Activated CD8-positive, alpha-beta memory T cell treated with anti-CD3 and anti-CD28 coated beads for 1 hour (primary cell): ENCODE data around the gene ENG.

Experiments
- DNase-seq, 2 donors: peaks; one replicate each; pipeline ENCODE4 v3.0.0-alpha.2; 2020; ENCODE audit warnings: low read depth in 1 of 2; ENCODE audit errors: extremely low read depth in 1 of 2

ENG gene

DNA sequence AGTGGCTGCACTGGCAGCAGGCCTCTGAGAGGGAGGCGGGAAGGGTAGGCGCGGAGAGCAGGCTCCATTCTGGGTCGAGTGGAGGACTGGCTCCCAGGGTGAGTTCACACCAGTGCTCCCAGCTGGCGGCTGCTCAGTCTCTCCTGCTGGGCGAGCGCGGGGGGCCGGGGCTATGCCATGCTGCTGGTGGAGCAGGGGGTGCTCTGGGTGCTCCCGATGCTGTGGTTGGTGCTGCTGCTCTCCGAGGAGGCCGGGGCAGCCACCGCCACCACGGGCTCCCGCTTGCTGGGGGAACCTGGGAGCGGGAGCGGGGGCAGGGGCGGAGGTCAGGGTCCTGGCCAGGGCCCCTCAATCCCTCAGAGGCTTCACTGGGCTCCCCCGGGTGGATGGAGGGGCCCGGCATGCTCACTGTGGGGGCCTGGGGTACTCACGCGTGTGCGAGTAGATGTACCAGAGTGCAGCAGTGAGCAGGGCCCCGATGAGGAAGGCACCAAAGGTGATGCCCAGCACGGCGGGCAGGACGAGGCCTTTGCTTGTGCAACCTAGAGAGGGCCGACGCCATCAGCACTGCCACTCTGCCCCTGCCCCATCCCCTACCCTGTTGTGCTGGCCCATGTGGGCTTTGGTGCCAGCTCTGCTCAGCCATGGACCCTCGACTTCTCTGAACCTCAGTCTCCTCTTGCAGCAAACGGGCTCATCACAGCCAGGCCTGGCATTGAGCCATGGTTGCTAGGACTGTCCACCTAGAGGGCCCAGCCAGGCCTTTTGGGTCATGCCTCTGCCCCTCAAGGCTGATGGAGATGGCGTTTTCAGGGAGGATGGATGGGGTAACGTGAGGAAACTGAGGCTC lies 38.7 kb downstream of the ENG start:
- DNase-seq, result no peak

DNA sequence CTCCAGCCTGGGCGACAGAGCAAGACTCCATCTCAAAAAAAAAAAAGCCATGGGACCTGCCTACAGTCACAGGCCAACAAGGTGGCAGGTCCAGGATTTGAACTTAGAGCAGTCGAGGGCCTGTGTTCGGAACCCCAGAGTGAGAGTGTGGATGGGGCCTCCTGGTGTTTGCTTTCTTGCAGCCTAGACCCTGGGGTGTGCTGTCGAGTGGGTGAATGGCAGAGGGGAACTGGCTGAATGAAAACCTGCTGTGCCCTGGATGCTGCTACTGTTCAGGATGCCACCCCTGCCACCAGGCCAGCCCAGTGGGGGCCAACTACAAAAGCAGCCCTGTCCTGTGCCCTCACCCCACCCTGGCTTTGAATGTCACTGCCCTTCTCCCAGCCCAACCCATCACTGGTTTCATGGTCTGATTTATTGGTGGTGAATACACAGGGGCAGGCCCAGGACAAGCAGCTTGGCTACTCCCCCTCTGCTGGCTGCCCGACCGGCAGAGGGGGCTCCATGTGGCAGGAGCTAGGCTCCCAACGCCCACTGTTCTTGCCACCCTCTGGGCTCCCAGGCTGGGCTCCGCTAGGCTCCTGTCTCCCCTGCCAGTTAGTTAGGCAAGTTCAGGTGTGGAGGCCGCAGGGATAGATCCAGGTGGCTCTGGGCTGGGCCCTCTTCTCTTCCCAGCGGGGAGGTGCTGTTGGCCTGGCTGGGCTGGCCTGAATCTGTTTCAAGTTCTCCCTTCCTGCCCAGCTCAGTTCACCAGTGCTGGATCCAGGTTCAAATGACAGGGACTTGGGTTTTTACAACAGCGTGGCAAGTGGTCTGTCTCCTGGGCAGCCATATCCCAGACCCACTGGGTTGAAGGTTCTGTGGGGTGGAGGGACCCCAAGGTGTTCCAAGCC lies 39.6 kb downstream of the ENG start:
- DNase-seq, result no peak

DNA sequence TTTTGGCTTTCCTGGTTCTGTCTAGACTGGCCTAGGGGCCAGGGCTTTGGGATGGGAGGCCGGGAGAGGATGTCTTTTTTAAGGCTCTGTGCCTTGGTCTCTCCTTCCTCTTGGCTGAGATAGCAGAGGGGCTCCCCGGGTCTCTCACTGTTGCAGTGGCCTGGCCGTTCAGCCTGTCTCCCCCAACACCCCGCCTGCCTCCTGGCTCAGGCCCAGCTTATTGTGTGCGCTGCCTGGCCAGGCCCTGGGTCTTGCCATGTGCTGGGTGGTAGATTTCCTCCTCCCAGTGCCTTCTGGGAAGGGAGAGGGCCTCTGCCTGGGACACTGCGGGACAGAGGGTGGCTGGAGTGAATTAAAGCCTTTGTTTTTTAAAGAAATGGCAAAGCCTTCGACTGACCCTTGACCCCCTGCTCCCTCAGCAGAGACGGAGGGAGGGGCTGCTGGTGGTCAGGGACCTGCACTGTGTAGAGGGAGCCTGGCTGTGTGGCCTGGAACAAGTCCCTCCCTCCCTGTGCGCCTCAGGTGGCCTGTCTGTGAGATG lies 40.7 kb downstream of the ENG start:
- DNase-seq, result no peak

DNA sequence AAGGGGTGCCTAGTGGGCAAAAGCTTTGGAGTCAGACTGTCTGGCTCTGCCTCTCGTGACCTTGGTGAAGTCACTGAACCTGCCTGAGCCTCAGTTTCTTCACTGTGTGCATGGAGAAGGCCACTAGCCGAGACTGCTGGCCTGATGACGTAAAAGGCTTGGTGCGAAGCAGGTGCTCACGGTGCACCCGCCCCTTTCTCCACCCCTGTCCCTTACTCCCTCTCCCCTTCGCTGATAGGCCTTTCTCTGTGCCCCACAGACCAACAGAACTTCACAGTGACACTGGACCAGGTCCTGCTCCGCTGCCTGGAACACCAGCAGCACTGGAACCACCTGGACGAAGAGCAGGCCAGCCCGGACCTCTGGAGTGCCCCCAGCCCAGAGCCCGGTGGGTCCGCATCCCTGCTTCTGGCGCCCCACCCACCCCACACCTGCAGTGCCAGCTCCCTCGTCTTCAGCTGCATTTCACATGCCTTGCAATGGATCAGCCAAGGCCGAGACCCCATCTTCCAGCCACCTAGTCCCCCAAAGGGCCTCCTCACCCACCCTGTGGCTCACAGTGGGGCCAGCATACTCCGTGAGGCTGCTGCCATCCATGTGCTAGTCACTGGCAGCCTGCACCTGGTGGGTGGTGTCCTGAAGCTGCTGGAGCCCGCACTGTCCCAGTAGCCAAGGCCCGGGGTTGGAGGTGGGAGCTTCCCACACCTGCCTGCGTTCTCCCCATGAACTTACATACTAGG lies 41.4 kb downstream of the ENG start:
- DNase-seq, result no peak

DNA sequence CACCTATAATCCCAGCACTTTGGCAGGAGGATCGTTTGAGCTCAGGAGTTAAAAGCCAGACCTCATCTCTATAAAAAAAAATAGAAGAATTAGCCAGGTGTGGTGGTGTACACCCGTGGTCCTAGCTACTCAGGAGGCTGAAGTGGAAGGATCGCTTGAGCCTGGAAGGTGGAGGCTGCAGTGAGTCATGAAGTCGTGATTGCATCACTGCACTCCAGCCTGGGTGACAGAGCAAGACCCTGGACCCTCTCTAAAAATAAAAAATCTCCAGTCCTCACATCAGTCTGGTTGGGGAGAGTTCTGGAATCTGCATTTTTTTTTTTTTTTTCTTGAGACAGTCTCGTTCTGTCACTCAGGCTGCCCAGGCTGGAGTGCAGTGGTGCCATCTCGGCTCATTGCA lies 42.4 kb downstream of the ENG start:
- no peak for DNase-seq

DNA sequence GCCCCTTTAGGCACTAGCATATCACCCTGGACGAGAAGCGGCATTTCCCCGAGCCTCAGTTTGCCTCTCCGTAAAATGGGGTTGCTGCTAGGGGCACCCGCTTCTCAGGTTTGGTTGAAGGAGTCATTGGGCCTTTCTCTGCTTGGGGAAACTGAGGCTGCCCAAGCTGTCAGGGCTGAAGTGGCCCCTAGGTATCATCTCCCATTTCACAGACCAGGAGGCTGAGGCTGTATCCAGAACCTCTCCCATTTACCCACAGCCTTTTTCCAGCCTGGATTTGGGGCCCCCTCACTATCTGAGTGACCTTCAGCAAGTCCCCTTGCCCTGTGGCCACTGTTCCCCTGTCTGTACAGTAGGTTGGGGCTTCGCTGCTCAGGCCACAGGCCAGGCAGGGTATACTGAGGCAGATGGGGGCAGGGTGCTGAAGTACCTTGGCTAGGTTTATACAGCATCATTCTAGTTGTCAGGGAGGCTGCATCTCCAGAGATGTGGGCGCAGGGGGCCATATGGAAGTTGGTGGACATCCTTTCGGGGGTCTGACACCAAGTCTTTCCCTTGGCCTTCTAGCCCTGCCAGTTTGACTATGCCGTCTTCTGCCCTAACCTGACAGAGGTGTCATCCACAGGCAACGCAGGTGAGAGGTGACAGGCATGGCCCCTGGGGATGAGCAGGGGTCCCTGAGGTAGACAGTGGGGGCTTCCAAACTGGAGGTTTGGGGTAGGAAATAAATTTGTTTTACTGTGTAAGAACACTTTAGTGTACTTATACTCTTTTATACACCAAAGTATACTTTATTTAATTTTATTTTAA lies 43.9 kb downstream of the ENG start:
- DNase-seq, result no peak

DNA sequence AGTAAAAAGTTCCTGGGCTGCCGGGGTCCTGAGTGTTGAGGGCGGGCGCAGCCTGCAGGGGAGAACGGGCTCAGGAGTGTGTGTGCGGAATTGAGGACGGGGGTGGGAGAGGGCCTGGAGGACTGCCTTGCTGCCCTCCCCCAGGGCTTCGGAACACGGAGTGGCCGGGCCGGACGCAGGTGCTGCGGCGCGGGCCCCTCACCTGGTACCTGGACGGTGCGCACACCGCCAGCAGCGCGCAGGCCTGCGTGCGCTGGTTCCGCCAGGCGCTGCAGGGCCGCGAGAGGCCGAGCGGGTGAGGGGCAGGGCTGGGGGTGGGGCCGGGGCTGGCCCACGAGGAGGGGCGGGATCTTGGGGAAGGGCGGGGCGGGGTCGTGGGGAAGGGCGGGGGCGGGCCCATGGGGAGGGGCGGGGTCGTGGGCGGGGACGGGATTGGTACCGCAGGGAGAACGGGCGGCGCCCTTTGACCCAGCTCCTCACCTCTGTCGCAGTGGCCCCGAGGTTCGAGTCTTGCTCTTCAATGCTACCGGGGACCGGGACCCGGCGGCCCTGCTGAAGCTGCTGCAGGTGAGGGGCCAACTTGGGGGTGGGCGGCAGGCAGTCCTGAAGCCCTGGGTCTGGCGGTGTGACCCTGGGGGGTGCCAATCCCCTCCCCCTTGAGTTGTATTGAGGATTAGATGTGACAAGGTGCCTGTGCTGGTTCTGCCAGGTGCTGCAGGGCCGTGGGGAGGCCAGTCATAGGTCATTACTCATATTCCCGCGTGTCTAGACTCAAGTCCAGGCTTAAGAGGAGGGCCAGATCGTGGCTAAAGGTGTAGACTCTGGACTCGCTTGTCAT lies 44.7 kb downstream of the ENG start:
- no peak for DNase-seq

DNA sequence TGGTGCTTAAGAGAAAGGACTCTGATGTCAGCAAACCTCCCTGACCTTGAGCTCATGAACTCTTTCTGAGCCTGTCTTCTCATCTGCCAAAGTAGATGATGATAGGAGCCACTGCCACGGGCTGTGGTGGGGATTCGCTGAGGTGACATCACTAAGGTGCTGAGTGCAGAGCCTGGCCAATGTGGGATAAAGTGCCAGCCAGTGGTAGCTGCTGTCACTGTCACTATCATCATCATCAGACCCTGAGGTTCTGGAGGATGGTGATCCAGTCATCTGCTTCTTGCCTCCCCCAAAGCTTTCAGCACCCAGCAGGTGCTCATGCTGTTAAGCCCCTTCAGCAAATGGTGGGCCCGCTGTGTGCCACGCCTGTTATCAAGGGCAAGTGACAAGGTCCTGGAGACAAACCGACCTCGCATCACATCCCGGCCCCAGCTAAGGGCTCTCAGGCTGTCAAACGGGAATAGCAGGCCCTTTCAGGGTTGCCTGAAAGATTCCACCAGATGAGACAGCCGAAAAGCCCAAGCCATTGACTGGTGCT lies 45.4 kb downstream of the ENG start:
- DNase-seq, result no peak

DNA sequence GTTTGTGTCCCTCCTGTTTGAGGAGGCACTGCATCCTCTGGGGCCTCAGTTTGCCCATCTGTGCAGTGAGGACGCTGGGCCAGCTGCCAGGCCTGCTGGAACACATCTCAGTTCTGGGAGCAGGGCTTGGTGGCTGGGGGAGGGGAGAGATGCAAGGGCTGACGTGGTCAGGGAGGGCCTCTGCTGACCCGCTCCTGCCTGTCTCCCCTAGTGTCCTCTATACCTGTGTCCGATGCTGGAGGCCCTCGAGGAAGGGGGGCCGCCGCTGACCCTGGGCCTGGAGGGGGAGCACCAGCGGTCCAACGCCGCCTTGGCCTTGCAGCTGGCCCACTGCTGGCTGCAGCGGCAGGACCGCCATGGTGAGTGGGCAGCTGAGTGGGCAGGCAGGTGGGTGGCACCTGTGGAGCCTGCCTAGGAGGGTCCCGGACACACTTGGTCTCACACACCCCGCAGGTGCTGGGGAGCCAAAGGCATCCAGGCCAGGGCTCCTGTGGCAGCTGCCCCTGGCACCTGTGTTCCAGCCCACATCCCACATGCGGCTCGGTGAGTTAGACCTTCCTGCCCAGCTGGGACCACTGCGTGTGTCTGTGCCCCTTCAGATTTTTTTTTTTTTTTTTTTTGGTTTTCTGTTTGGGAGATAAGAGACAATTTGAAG lies 46.0 kb downstream of the ENG start:
- no peak for DNase-seq

DNA sequence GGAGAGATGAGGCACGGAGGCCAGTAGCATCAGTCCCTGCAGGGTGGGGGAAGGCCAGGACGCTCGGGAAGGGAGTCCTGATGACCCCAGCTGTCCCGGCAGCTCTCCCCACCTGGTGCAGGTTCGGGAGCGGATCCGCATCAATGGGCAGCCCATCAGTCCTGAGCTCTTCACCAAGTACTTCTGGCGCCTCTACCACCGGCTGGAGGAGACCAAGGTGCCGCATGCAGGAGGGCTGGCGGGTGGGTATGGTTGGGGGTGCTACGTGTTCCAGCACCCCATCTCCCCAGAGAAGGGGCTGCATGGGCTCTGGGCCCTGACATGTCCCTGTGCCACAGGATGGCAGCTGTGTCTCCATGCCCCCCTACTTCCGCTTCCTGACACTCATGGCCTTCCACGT lies 47.6 kb downstream of the ENG start:
- DNase-seq, result no peak

DNA sequence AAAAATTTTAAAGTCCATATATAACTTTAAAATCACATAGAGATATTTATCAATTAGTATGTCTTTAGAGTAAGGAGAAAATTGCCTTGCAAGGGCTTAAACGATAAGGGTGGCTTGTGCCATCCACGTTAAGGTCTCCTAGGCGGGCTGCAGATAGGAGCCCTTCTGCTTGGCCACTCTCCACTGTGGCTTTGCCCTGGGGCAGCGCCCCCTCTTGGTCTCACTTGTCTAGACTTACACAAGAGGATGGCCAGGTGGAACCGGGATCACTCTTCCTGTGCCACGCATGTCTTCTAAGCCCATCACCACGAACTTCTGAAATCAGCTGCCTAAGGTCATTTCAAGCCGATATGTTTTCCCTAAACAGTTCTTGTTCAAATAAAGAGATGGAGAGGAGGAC lies 48.8 kb downstream of the ENG start:
- no peak for DNase-seq

DNA sequence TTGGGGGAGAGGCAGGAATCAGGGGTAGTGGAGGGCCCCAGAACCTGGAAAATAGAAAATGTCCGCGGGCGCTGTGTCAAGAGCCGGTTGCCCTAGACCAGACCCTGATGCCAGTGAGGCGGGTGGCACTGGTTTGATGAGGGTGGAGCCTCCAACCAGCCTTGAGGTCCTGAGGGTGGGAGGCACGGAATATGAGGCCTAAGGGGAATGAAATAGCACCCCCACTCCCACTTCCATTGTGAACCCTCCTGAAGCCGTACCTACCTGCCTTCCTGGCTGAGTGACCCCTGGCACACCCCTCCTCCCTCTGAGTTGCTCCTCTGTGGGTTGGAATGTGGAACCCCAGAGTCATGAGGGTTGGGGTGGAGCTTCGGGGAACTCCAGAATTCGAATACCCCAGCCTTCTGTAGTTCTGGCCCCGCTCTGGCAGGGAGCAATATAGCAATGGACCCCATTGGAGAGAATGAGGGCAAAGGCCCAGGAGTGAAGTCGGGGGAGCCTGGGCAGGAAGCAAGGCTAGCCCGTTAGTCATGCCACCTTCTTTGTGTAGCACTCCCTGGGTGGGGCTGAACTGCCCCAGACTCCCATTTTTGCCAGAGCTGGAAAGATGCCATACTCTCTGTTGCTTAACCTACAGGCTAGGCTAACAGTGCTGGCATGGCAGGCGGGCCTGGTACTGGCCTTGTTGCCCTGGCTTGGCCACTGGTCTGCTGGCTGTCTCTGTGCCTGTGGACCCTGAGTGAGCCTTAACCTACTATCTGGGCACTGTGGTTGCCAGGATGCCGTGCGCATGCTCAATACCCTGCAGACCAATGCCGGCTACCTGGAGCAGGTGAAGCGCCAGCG lies 50.7 kb downstream of the ENG start:
- no peak for DNase-seq

DNA sequence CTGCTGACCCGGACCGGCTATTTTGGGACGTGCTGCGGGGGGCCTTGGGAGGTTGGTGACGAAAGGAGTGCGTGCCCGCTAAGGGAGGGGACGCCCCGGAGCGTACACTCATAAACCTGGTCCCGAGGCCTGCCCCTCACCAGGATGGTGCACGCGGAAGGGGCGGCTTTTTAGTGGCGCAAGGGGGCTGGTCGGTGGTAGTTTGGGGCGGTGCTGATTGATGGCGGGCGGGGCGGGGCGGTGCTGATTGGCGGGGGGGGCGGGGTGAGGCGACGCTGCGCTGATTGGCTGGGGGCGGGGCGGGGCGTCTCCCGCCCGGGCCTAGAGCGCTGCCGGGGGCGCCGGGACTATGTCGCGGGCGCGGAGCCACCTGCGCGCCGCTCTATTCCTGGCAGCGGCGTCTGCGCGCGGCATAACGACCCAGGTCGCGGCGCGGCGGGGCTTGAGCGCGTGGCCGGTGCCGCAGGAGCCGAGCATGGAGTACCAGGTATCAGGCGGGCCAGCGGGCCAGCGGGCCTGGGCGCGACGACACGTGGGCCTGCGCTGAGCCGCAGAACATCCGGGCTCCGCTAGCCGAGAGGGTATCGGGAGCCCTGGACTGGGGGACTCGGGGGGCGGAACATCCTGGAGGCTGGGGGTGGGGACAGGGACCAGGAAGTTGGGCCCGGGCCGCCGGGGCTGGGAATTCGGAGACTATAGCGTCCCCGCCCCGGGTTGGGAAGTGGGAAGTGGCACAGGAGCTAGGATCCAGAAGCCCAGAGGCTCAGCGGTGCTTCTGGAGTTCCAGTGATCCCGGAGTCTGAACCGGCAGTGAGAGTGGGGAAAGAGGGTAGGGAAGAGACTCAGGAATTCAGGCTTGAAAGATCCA lies 51.6 kb downstream of the ENG start, which contains the start of gene FPGS:
FPGS (plus strand) TSS at position 307 of the 868 bp plus-strand sequence; CDS start at position 350, 43 bp downstream.
- DNase-seq, result peak; percentile 48 to 76

DNA sequence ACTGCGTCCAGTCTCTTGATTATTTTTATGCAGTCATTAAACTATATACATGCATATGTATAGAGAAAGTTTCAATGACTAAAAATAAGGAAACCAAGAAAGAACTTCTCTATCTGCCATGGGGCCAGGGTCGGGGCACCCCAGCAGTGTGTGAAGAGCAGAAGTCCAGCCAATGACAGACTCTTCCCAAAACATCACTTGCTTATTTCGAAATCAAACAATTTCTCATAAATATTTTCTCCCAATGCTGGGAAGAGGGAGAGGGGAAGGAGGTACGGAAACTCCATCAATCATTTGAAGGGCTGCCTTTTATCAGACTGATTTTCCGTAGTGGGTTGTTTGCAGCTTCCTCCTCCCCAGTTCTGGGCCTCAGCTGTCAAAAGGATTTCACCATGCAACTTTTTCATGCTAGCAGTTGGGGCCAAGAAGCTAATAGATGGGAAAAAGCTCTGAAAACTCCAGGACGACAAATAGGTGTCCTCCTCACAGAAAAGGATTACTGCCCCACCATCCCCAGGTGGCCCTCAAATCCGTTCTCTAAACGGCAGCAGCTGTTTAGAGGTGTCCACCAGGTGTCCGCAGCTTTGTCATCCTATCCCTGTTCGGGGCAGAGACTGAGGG lies 52.4 kb downstream of the ENG start:
- DNase-seq, result no peak

DNA sequence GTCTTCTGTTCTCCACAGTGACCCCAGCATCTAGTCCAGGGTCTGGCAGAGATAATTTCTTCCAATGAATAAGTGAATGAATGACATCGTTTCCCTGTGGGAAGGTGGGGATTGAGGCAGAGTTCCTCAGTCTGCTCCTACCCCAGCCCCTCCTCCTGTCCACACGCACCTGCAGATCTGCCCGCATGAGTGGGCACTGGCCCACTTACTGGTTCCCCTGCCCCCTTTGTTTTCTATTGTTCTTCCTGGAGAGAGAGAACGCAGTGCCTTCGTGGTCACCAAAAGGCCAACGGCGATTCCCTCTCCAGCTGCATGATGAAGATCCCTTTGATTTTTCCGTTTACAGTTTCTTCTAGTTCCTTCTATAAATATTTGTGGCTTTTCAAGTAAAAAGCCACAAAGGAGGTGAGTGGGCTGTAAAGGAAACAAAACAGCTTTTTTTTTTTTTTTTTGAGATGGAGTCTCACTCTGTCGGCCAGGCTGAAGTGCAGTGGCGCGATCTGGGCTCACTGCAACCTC lies 57.5 kb downstream of the ENG start:
- no peak for DNase-seq
